Hepatocyte (in vitro differentiated cells): ENCODE measurements around the gene HIBADH. TPM values are rescaled to one million over a fixed set of nuclear protein-coding genes. Genes with fewer than 3 reads are reported as not detected.

ENCODE experiments used
- DNase-seq: peaks from one replicate; pipeline ENCODE4 v3.0.0-alpha.2; 2016; ENCODE audit warnings: low spot score
- H2AFZ ChIP-seq: fragments of 200-600 bp; sonication (generic); 2 replicates; pipeline ENCODE4 v1.6.0; 2016; ENCODE audit warnings: antibody characterized with exemption, mild to moderate bottlenecking
- H3K27ac ChIP-seq: fragments of 200-600 bp; sonication (generic); 2 replicates; pipeline ENCODE4 v1.5.1; 2016; ENCODE audit warnings: mild to moderate bottlenecking
- H3K27me3 ChIP-seq: fragments of 200-600 bp; sonication (generic); 2 replicates; pipeline ENCODE4 v1.6.1; 2016
- H3K36me3 ChIP-seq: fragments of 200-600 bp; sonication (generic); replicated peaks from 2 replicates; pipeline ENCODE4 v1.5.1; 2016; ENCODE audit warnings: low read depth; ENCODE audit not compliant: insufficient read depth
- H3K4me1 ChIP-seq: fragments of 200-600 bp; sonication (generic); 2 replicates; pipeline ENCODE4 v1.5.1; 2016; ENCODE audit warnings: mild to moderate bottlenecking, moderate library complexity; ENCODE audit not compliant: insufficient read depth
- H3K4me2 ChIP-seq: fragments of 200-600 bp; sonication (generic); 2 replicates; pipeline ENCODE4 v1.6.0; 2016
- H3K4me3 ChIP-seq: fragments of 200-600 bp; sonication (generic); 2 replicates; pipeline ENCODE4 v1.5.1; 2016; ENCODE audit warnings: mild to moderate bottlenecking
- H3K79me2 ChIP-seq: fragments of 200-600 bp; sonication (generic); 2 replicates; pipeline ENCODE4 v1.6.0; 2017; ENCODE audit warnings: mild to moderate bottlenecking
- H3K9me2 ChIP-seq: fragments of 200-600 bp; sonication (generic); replicated peaks from 2 replicates; pipeline ENCODE4 v1.6.0; 2017; ENCODE audit warnings: mild to moderate bottlenecking; ENCODE audit not compliant: insufficient read depth
- H3K9me3 ChIP-seq: fragments of 200-600 bp; sonication (generic); 2 replicates; pipeline ENCODE4 v1.5.1; 2016; ENCODE audit warnings: low read depth, mild to moderate bottlenecking
- H4K20me1 ChIP-seq: fragments of 200-600 bp; sonication (generic); 2 replicates; pipeline ENCODE4 v1.6.0; 2016; ENCODE audit warnings: mild to moderate bottlenecking; ENCODE audit not compliant: insufficient read depth, poor library complexity, severe bottlenecking
- EZH2 ChIP-seq: fragments of 200-600 bp; sonication (generic); IDR thresholded peaks from 2 replicates; pipeline ENCODE4 v1.6.1; 2016; ENCODE audit warnings: antibody characterized with exemption, mild to moderate bottlenecking, borderline replicate concordance
- EZH2phosphoT487 ChIP-seq: fragments of 200-600 bp; sonication (generic); IDR thresholded peaks from one replicate; pipeline ENCODE4 v1.6.1; 2018; ENCODE audit warnings: antibody characterized with exemption, mild to moderate bottlenecking, low read depth, moderate library complexity; ENCODE audit not compliant: unreplicated experiment, severe bottlenecking
- WGBS: methylation state at CpG from one replicate; pipeline ENCODE4 v1.1.6; 2016; ENCODE audit warnings: low lambda C conversion rate; ENCODE audit errors: missing lambda C conversion rate; 5-methylcytosine and 5-hydroxymethylcytosine counted together
- polyA plus RNA-seq: library from polyadenylated mRNA; unstranded; fragments of >200 nt; fragmentation: Nextera tagmentation; extraction: Ambion mirVana; gene quantifications from 2 replicates; pipeline ENCODE4 v1.2.1, GENCODE V29; 2016
- total RNA-seq: library from RNA; depleted of rRNA; stranded (reverse); fragments of >200 nt; gene quantifications from 2 replicates; pipeline ENCODE4 v1.2.3, GENCODE V29; 2014
- TF ChIP-seq, protein P1 (sequence below): fragments of 200-600 bp; sonication (generic); IDR thresholded peaks from 2 replicates; pipeline ENCODE4 v1.5.1; 2016; ENCODE audit warnings: antibody characterized with exemption, mild to moderate bottlenecking; ENCODE audit not compliant: poor library complexity

Gene HIBADH
- total and polyA plus RNA-seq, 2 experiments from 2014 or later: 56.1 to 65.5 TPM

DNA sequence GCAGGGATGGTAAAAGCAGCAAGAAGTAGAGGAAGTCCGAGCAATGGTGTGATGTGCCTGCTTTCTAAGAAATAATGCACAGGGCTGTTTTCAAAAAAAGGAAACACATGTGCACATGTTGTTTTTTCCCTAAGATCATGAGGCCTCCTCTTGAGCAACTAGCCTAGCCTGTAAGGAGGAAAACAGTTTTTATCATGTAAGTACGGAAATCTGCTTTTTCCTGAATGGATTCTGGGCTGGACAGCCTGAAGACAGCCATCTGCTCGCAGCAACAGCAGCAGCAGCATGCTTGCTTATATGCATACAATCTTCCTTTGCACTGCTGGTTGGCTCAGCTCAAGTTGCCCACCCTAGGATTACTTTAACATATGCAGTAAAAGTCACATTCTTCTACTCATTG is 87.1 kb downstream of the HIBADH start:
- Histone ChIP-seq H3K4me2 (peak overlapping the region; percentile 32), H3K9me3 (no peaks in the 10 kb centered on the region), H3K4me3 (no peak overlapping the region), H2AFZ (no peak overlapping the region), H3K36me3 (no peaks in the 10 kb centered on the region), H4K20me1 (no peaks in the 10 kb centered on the region), H3K27me3 (no peaks in the 10 kb centered on the region), H3K4me1 (peaks cover 6% of the 10 kb centered on the region), H3K9me2 (no peaks in the 10 kb centered on the region), H3K79me2 (no peaks in the 10 kb centered on the region), H3K27ac (no peak overlapping the region)
- TF ChIP-seq EZH2 (no peak), EZH2phosphoT487 (no peak)
- TF ChIP-seq, protein P1, sequence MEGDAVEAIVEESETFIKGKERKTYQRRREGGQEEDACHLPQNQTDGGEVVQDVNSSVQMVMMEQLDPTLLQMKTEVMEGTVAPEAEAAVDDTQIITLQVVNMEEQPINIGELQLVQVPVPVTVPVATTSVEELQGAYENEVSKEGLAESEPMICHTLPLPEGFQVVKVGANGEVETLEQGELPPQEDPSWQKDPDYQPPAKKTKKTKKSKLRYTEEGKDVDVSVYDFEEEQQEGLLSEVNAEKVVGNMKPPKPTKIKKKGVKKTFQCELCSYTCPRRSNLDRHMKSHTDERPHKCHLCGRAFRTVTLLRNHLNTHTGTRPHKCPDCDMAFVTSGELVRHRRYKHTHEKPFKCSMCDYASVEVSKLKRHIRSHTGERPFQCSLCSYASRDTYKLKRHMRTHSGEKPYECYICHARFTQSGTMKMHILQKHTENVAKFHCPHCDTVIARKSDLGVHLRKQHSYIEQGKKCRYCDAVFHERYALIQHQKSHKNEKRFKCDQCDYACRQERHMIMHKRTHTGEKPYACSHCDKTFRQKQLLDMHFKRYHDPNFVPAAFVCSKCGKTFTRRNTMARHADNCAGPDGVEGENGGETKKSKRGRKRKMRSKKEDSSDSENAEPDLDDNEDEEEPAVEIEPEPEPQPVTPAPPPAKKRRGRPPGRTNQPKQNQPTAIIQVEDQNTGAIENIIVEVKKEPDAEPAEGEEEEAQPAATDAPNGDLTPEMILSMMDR: no peak
- peak; percentile 39 for DNase-seq
- 55% methylated on average over 3 of the region's 3 CpGs for WGBS

DNA sequence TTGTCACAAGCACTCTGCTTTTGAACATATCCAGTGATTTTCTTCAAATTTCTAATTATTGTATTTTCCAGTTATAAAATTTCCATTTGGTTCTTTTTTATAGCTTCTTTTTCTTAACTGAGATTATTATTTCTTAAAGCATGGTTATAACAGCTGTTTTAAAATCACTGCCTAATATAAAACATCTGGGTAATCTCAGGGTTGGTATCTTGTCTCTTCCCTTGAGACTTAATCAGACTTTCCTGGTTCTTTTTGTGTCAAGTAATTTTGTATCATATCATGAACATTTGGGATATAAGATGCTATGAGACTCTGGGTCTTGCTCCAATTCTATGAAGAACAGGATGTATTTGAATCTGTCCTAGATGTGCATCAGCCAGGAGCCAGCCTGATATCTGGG is 93.6 kb downstream of the HIBADH start:
- Histone ChIP-seq H3K4me2 (no peak overlapping the region), H3K27ac (no peak overlapping the region), H3K27me3 (no peaks in the 10 kb centered on the region), H3K4me1 (no peaks in the 10 kb centered on the region), H4K20me1 (no peaks in the 10 kb centered on the region), H3K36me3 (no peaks in the 10 kb centered on the region), H3K79me2 (no peaks in the 10 kb centered on the region), H2AFZ (no peak overlapping the region), H3K4me3 (no peak overlapping the region), H3K9me3 (no peaks in the 10 kb centered on the region), H3K9me2 (no peaks in the 10 kb centered on the region)
- TF ChIP-seq, protein P1: no peak
- no peak for TF ChIP-seq EZH2phosphoT487
- TF ChIP-seq EZH2: no peak
- DNase-seq: no peak

DNA sequence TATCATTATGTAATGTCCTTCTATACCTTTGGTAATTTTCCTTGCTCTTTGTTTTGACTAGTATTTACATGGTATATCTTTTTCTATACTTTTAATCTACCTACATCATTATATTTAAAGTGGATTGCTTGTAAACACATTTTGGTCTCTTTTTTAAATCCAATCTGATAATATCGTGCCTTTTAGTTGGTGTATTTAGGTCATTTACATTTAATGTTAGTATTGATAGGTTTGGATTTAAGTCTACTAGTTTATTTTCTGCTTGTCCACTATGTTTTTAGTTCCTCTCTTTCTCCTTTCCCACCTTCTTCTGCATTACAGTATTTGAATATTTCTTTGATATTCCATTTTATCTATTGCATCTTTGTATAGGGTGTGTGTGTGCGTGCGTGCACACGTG is 95.4 kb downstream of the HIBADH start:
- Histone ChIP-seq H3K4me3 (no peak overlapping the region), H2AFZ (no peak overlapping the region), H3K36me3 (no peaks in the 10 kb centered on the region), H3K9me3 (no peaks in the 10 kb centered on the region), H3K79me2 (no peaks in the 10 kb centered on the region), H3K27ac (no peak overlapping the region), H3K9me2 (no peaks in the 10 kb centered on the region), H3K4me2 (no peak overlapping the region), H4K20me1 (no peaks in the 10 kb centered on the region), H3K4me1 (no peaks in the 10 kb centered on the region), H3K27me3 (no peaks in the 10 kb centered on the region)
- TF ChIP-seq, protein P1: no peak
- TF ChIP-seq EZH2 (no peak), EZH2phosphoT487 (no peak)
- DNase-seq: no peak
- WGBS: over 99% methylated on average over 4 of the region's 4 CpGs
